GM18870 (cell line): ENCODE measurements around the gene DRICH1.
"Not testable (repeated sequence)": the region's sequence is repeated elsewhere in the genome, so short reads cannot be mapped to it uniquely, and the experiment has no call there.

Experiments used
- ATAC-seq: cut with Tn5 transposase; IDR thresholded peaks from one replicate; pipeline ENCODE4 v1.9.1; 2021; ENCODE audit warnings: moderate library complexity; ENCODE audit not compliant: unreplicated experiment

DRICH1 gene, protein sequence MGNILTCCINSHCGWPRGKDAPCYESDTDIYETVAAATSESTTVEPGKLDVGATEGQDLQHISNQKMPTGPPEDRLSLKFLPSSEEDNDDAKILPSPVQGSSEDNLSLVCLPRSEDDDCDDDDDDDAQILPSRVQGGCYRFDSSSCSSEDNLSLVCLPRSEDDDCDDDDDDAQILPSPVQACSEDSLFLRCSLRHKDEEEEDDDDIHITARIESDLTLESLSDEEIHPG

GRCh38 chr22:23632178-23632577, at the start of gene DRICH1:
Gene DRICH1 (minus strand): TSS chr22:23632321. CDS start chr22:23632023, 298 bp downstream.
- ATAC-seq: no peak

GRCh38 chr22:23681026-23681809, 49.1 kb upstream of the DRICH1 start:
- ATAC-seq: no peak

GRCh38 chr22:23678133-23678532, 46.0 kb upstream of the DRICH1 start:
- ATAC-seq: no peak

- no peak for ATAC-seq
These were observed 45.5 kb upstream of the DRICH1 start for GRCh38 chr22:23677701-23677995.

DNA sequence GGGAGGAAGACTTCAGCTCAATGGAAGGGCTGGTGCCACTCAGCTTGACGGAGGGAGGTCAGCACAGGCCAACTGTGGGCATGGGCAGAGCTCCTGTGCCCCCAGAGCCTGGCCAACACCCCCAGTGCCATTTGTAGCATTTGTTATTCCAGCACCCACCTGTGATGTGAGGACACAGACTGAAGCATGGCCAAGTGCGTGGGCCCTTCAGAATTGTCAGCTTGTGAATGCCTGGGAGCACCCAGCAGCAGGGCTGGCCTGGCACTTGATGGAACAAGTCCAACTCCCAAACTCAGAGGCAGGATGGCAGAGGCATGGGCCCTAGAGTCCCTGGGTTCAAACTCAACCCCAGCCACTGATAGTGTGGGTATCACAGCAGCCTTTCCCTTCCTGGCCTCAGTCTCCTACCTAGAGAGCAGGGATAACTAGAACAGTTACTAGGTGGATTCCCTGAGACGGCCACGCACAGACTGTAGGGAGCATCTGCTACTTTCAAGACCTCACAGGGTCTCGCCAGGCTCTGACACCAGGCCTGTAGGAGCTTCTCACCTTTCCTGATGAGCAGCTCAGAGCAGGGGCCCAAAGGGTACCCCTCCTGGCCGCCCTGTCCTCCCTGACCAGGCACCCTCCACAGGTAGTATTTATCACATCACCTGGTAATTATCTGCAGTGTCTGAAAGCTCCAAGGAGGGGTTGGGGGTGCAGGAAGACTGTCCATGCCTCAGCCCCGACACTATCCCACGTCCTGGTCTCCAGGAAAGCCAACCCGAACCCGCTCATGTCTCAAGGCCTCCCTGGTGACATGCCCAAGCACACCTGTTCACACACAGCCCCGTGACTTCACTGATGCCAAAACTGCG, 45.0 kb upstream of the DRICH1 start:
- not testable (repeated sequence) for ATAC-seq

GRCh38 chr22:23675502-23676415, 43.6 kb upstream of the DRICH1 start:
- no peak for ATAC-seq

GRCh38 chr22:23674886-23675501, 42.9 kb upstream of the DRICH1 start:
- ATAC-seq: not testable (repeated sequence)

DNA sequence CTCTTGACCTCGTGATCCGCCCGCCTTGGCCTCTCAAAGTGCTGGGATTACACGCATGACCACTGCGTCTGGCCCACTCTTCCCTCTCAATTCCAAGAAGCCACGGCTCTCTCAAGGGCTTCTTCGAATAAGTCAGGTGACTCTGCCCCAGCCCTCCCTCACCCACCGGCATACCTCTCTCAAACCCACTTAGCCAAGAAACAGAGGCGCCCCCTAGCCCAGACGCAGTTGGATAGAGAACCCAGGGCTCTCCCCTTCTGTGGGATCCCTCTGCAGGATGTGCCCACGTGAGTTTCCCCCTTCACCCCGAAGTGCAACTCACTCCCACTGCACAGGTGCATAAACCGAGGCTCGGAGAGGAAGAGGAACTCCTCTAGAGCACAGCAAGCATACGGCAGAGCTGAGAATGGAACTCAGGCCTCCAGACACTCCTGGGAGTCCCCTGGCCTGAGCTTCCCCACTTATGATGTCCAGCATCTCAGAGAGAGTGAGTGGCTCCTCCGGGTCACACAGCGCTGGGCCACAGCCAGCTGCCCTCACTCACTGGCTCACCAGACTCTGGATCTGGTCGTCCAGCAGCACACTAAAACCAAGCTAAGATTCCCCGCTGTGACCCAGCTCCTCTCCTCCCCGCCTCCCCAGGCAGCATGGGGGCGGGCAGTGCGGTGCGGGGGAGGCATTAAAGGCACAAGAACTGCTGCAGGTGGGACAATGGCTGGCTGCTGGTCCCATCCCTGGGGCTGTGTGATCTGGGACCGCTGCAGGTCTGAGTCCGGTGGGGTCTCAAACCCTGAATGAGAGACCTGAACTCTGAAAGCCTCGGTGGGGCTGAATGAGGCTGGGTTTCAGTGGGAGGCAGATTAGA, 41.9 kb upstream of the DRICH1 start:
- no peak for ATAC-seq

GRCh38 chr22:23673050-23673620, 41.0 kb upstream of the DRICH1 start:
- no peak for ATAC-seq

DNA sequence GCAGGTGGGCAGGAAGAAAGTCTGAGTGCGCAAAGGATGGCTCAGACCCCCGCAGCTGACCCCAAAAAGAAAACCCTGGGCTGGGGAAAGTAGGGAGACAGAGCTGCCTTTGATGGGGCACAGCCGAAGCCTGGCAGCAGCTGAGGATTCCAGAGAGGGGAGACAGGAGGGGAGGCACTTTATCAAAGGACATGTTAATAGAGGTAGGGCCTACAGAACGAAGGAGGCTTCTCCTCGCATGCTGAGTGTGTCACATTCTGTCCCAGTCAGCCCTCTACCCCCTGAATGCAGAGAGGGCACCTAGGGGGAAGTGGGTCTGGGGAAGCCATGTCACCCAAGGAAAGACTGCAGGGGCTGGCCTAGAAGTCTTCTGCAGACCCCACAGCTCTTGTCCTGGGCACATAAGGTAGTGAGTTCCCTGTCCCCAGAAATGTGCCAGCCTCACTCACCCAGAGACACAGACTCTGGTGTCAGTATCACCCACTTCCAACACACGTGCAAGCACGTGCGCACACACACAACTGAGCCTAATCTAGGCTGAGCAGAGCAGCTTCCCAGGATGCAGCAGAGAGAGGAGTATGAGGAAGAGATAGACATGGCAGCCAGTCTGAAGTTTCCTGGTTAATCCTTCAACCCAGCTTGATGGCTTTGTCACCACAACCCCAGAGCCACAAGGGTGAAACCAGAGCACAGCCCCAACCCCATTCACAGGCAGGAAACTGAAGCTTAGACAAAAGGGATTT, 40.4 kb upstream of the DRICH1 start:
- ATAC-seq: not testable (repeated sequence)

- ATAC-seq: not testable (repeated sequence)
These were observed 39.3 kb upstream of the DRICH1 start for GRCh38 chr22:23671387-23671786.

- ATAC-seq: no peak
These were observed 38.5 kb upstream of the DRICH1 start for GRCh38 chr22:23670378-23671295.

- ATAC-seq: not testable (repeated sequence)
These were observed 28.3 kb upstream of the DRICH1 start for GRCh38 chr22:23660381-23660780.

- no peak for ATAC-seq
These were observed 25.6 kb upstream of the DRICH1 start for GRCh38 chr22:23657727-23658126.

GRCh38 chr22:23655891-23656475, 23.9 kb upstream of the DRICH1 start:
- no peak for ATAC-seq

DNA sequence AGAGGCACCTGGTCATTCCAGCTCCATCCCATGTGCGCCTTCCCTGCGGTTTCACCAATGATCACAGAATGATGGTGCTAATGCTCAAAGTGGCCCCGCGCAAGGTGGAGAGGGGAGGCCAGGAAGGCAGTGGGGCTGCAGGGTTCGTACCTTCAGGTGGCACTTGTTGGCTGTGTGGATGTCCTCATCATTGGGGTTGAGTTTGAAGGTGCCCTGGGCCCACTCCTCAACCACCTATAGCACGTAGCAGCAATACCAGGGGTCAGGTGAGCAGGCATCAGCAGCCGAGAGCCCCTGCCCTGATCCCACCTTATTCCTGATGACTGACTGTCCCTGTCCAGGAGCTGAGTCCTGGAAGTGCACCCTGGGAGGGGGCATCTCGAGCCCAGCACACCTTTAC, 20.6 kb upstream of the DRICH1 start:
- no peak for ATAC-seq

- ATAC-seq: no peak
These were observed 20.2 kb upstream of the DRICH1 start for GRCh38 chr22:23652286-23652685.
